Effector memory CD4-positive, alpha-beta T cell (primary cell): ENCODE data around the gene YPEL1.
A peak's percentile ranks its signal among the peaks of the same experiment; 100 is the strongest.
"Not testable (repeated sequence)": the region's sequence is repeated elsewhere in the genome, so short reads cannot be mapped to it uniquely, and the experiment has no call there.

ENCODE experiments used
- DNase-seq, 3 donors: peaks; one replicate each; pipeline ENCODE4 v3.0.0-alpha.2; 2020
- H3K27ac ChIP-seq: 2 replicates; pipeline ENCODE4 v1.7.0; 2013; ENCODE audit warnings: mild to moderate bottlenecking, low read length, moderate library complexity; ENCODE audit not compliant: insufficient read depth, poor library complexity, severe bottlenecking
- H3K27me3 ChIP-seq: replicated peaks from 2 replicates; pipeline ENCODE4 v1.7.0; 2013; ENCODE audit warnings: mild to moderate bottlenecking, low read length; ENCODE audit not compliant: insufficient read depth, control insufficient read depth, poor library complexity, severe bottlenecking
- H3K36me3 ChIP-seq: 2 replicates; pipeline ENCODE4 v1.7.0; 2013; ENCODE audit warnings: mild to moderate bottlenecking, low read length, moderate library complexity; ENCODE audit not compliant: control insufficient read depth, insufficient read depth
- H3K4me1 ChIP-seq: 2 replicates; pipeline ENCODE4 v1.7.0; 2013; ENCODE audit warnings: low read length, mild to moderate bottlenecking; ENCODE audit not compliant: control insufficient read depth, insufficient read depth, poor library complexity, severe bottlenecking
- H3K4me3 ChIP-seq: 2 replicates; pipeline ENCODE4 v1.7.0; 2013; ENCODE audit warnings: low read length, low read depth, mild to moderate bottlenecking; ENCODE audit not compliant: insufficient read depth, poor library complexity, severe bottlenecking
- H3K9me3 ChIP-seq: 2 replicates; pipeline ENCODE4 v1.7.0; 2013; ENCODE audit warnings: mild to moderate bottlenecking, low read length, moderate library complexity; ENCODE audit not compliant: control insufficient read depth

YPEL1 gene

DNA sequence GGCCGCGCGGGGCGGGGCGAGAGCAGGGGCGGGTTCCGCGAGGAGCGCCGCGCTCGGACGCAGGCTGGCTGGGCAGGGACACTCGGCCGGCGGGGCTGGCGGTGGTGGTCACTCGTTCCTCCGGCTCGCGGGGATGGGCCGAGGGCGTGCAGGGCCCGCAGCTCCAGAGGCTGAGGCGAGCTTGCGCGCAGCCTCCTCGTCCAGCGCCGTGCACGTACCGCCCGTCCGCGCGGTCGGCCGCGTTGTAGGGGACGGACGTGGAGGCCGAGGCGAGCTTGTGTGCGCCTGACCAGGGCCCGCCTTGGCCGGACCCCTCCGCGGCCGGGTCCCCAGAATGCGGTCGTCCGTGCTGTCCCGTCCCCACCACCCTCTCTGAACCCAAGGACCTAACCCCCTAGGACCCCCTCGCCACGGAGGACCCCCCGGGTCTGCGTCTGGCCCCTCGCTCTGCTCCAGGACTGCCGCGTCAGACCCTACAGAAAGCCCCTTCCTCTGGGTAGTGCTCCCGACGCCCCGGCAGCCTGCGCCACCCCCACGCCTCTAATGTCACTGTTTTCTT lies 569 bp upstream of the YPEL1 start:
- Histone ChIP-seq H3K4me1 (peaks cover 9% of the 10 kb centered on the region), H3K9me3 (no peaks in the 10 kb centered on the region), H3K4me3 (peak overlapping the region; percentile 56), H3K36me3 (no peaks in the 10 kb centered on the region), H3K27ac (no peak overlapping the region), H3K27me3 (no peaks in the 10 kb centered on the region)
- DNase-seq = no peak

DNA sequence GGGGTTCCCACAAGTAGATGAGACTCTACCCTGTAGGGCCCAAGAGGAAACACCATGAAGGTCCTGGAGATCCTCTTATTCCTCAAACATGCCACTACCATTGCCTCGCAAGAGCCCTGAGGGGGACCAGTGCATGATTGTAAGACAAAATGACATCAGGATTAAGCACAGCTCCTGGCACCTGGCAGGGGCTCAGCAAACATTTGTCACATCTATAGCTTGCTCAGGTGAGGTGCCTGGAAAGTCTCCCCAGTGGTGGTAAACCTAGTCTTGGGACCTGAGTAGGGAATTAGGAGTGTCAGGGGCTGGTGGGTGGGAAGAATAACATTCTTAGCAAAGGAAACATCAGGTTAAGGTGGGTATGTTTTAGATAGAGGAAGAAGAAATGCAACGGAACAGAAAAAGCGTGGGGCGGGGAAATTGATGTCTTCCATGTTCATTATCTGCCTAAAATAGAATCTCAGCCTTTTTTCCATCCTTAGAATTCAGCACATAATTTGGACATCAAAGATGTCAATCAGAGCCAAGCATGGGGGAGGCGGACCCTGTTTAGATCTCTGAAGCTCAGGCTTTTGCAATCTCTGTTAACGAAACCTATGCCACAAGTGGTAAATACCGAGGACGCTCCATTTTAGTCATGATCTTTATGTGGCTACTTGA lies 924 bp downstream of the YPEL1 start:
- no peak for DNase-seq
- Histone ChIP-seq H3K4me3 (peak overlapping the region; percentile 81), H3K4me1 (peaks cover 9% of the 10 kb centered on the region), H3K36me3 (no peaks in the 10 kb centered on the region), H3K9me3 (no peaks in the 10 kb centered on the region), H3K27me3 (no peaks in the 10 kb centered on the region), H3K27ac (peak overlapping the region; percentile 62)

DNA sequence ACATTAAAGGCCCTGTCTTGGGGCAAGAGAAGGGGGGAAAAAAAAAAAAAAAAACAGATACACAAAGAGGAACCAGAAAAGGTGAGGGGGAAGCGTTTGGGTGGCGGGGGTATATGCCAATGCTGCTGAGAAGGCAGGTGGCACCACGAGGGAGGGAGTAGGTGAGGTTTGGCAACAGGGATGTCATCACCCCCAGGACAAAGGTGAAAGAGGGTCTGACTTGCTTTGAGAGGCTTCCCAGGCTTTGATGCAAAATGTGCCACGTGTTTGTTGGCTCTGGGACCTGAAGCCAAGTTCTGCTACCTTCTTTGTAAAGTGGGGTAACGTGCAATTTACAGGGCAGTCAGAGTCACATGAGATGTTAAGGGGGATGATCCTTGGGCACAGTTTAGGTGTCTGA lies 4.1 kb downstream of the YPEL1 start:
- DNase-seq = no peak
- Histone ChIP-seq H3K4me3 (no peak overlapping the region), H3K9me3 (no peaks in the 10 kb centered on the region), H3K27me3 (no peaks in the 10 kb centered on the region), H3K36me3 (no peaks in the 10 kb centered on the region), H3K27ac (no peak overlapping the region), H3K4me1 (peaks cover 9% of the 10 kb centered on the region)

DNA sequence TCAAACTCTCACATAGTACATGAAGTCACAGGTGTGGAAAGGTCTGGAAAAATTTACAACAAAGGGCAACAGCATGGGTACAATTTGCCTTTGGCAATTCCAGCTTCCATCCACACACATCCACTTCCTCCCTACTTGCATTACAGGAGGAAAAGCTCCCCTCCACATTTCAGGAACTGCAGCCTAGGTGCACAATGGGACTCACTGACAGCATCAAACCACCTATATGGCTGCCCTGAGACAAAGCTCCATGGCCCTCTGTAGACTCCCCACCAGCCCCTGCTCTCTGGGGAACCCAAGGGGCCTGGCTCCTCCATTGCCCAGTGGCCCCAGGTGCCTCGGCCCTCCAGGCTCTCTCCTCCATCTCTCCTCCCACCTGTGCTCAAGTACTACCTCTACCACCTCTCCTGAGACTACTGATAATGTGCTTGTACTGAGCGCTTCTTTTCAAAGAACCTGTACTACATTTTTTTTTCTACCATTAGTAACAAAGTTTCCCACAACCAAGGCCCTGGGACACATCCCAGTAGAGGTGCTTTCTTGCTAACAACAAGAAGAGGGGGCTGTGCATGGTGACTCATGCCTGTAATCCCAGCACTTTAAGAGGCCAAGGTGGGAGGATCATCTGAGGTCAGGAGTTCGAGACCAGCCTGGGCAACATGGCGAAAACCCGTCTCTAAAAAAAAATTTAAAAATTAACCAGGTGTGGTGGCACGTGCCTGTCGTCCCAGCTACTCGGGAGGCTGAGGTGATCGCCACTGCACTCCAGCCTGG lies 4.9 kb downstream of the YPEL1 start:
- Histone ChIP-seq H3K36me3 (no peaks in the 10 kb centered on the region), H3K4me3 (no peak overlapping the region), H3K4me1 (peaks cover 5% of the 10 kb centered on the region), H3K9me3 (no peaks in the 10 kb centered on the region), H3K27ac (no peak overlapping the region), H3K27me3 (no peaks in the 10 kb centered on the region)
- no peak for DNase-seq

DNA sequence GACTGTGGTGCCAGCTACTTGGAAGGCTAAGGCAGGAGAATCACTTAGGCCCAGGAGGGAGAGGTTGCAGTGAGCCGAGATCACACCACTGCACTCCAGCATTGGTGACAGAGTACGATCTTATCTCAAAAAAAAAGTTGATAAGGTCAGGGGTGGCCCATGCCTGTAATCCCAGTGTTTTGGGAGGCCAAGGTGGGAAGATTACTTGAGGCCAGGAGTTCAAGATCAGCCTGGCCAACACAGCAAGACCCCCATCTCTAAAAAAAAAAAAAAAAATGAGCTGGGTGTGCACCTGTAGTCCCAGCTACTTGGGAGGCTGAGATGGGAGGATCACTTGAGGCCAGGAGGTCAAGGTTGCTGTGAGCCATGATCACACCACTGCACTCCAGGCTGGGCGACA lies 6.4 kb downstream of the YPEL1 start:
- DNase-seq, H3K4me3 ChIP-seq, H3K4me1 ChIP-seq, H3K27ac ChIP-seq, H3K27me3 ChIP-seq, H3K36me3 ChIP-seq, H3K9me3 ChIP-seq: not testable (repeated sequence)

DNA sequence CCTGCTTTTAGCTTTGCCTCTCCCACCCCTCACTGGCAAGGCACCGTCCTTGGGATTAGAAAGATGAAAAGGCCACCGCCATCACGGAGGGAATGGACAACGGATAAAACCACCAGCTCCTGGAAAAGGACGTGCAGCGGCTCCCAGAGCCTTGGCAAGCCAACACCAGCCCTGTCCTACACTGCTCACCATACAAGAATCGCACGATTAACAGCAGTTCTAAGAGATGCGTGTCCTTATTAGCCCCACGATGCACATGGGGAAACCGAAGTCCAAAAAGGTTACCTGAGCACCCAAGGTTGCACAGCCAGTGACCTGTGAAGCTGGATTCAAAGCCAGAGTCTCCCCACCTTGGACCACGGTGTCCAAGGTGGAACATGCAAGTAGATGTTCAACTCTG lies 7.3 kb downstream of the YPEL1 start:
- Histone ChIP-seq H3K4me3 (no peak overlapping the region), H3K4me1 (no peaks in the 10 kb centered on the region), H3K9me3 (no peaks in the 10 kb centered on the region), H3K27me3 (no peaks in the 10 kb centered on the region), H3K36me3 (no peaks in the 10 kb centered on the region), H3K27ac (no peak overlapping the region)
- no peak for DNase-seq

DNA sequence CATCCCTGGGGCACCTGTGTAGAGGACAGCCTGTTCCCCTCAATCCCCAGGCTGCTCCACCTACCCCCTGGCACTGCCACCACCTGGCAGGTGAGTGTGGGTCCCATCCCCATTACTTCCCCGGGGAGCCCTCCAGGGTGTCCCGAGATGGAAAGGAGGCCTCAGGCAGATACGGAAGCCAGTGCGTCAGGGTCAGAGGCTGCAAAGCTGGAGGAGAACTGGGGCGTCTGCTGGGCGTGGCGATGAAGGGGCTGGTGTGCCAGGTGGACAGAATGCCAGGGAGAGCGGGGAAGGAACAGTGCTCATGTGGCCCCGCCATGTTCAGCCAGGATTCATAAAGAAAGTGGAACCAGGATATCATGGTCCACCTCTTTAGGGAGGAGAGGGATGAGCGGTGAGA lies 7.8 kb downstream of the YPEL1 start:
- H3K9me3 ChIP-seq = no peaks in the 10 kb centered on the region

DNA sequence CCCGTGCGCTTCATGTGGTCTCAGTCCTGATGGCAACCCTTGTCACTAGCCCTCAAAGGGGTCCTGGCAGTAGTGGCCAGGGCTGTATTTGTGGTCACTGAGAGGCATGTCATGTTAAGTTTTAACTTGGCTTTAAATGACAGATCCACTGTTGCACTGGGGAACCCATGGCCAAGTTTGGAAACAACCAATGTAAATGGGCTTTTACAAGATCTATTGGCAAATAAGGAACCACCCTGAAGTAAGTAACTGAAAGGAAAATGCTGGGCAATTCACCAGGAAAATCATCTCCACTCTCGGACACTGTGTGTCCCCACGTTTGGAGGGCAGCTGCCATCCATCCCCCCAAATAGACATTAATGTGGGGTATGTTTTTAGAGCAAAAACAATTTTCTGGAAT lies 8.4 kb downstream of the YPEL1 start:
- Histone ChIP-seq H3K36me3 (no peaks in the 10 kb centered on the region), H3K27me3 (no peaks in the 10 kb centered on the region), H3K9me3 (no peaks in the 10 kb centered on the region)

More for the DNA sequence above, 7.8 kb downstream of the YPEL1 start:
- H3K27me3 ChIP-seq = no peaks in the 10 kb centered on the region
- no peak for DNase-seq
- H3K36me3 ChIP-seq = no peaks in the 10 kb centered on the region
- H3K4me1 ChIP-seq = no peaks in the 10 kb centered on the region
- H3K27ac ChIP-seq = no peak overlapping the region
- H3K4me3 ChIP-seq = no peak overlapping the region

DNA sequence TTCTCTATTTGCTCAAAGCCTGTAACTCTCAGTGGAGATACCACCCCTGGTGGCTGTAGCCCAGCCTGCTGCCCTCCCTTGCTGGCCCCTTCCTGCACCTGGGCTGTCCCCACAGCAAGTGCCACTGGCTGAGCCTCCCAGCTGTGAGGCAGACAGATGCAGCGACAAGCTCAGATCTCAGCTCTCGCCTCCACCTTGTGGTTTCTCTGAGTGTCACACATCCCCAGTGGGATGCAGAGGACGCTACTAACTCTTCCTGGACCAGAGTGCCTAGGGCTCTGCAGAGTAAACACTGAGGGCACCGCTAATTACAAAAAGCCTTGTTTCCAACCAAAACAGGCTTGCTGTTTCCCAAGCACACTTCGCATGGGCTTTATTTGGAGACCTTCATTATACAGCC lies 8.9 kb downstream of the YPEL1 start:
- no peak overlapping the region for H3K27ac ChIP-seq
- no peak overlapping the region for H3K4me3 ChIP-seq
- H3K9me3 ChIP-seq = no peaks in the 10 kb centered on the region
- no peaks in the 10 kb centered on the region for H3K36me3 ChIP-seq
- no peak for DNase-seq
- no peaks in the 10 kb centered on the region for H3K4me1 ChIP-seq
- no peaks in the 10 kb centered on the region for H3K27me3 ChIP-seq

More for the DNA sequence above, 8.4 kb downstream of the YPEL1 start:
- Histone ChIP-seq H3K27ac (no peak overlapping the region), H3K4me1 (no peaks in the 10 kb centered on the region), H3K4me3 (no peak overlapping the region)
- no peak for DNase-seq

DNA sequence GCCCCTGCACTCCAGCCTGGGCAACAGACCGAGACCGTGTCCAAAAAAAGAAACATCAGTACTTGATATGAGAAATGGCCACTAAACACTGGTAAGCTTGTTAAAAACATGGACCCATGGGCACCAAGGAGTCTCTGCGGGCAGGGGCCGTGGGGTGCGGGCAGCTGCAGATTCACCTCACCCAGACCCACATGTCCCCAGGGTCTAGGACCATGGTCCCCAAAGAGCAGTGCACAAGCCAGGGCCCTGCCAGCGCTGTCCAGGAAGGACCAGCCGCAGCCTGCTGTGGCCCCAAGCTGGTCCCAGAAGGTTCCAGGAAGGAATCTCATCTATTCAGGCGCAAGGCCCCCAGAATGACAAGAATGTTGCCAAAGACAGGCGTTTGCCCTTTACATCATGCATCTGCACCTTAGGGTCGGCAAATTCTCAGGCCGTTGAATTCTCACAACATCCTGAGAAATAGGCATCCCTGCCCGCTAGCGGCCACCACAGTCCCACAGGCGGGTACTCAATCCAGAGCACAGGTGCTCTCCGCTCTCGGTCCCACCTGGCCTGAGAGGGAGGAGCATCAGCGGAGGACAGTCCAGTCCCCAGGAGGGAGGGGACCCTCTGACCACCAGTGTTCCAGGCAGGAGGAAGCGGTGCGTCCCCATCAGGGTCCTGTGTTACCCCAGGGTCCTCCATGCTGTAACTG lies 9.5 kb downstream of the YPEL1 start:
- Histone ChIP-seq H3K4me1 (no peaks in the 10 kb centered on the region), H3K36me3 (no peaks in the 10 kb centered on the region), H3K27me3 (no peaks in the 10 kb centered on the region), H3K27ac (no peak overlapping the region), H3K9me3 (no peaks in the 10 kb centered on the region), H3K4me3 (no peak overlapping the region)
- DNase-seq = no peak
